GM18511 (cell line): ENCODE data around the gene TUFT1.
A peak's percentile ranks its signal among the peaks of the same experiment; 100 is the strongest.
"Not testable (repeated sequence)": the region's sequence is repeated elsewhere in the genome, so short reads cannot be mapped to it uniquely, and the experiment has no call there.

Source experiments
- ATAC-seq: cut with Tn5 transposase; IDR thresholded peaks from one replicate; pipeline ENCODE4 v1.9.1; 2021; ENCODE audit warnings: mild to moderate bottlenecking, moderate library complexity; ENCODE audit not compliant: unreplicated experiment

TUFT1 gene

DNA sequence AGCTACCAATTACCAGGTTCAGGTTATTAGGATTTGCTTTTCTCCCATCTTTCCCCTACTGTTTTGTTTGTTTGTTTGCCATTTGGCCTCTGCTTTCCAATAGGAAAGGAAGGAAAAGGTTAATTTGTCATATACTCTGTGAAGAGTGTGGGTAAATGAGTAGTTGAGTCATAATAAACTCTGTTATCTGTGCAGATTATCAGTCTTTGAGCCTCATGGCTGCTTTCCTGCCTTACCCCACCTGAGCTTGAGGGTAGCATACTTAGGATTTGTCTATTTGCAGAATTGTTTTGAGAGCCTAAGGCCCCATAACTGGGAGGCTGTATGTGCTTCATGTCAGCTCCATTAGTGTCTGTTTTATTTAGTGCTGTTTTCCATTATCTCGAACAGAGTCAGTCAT, 38.8 kb downstream of the TUFT1 start:
- ATAC-seq: no peak

DNA sequence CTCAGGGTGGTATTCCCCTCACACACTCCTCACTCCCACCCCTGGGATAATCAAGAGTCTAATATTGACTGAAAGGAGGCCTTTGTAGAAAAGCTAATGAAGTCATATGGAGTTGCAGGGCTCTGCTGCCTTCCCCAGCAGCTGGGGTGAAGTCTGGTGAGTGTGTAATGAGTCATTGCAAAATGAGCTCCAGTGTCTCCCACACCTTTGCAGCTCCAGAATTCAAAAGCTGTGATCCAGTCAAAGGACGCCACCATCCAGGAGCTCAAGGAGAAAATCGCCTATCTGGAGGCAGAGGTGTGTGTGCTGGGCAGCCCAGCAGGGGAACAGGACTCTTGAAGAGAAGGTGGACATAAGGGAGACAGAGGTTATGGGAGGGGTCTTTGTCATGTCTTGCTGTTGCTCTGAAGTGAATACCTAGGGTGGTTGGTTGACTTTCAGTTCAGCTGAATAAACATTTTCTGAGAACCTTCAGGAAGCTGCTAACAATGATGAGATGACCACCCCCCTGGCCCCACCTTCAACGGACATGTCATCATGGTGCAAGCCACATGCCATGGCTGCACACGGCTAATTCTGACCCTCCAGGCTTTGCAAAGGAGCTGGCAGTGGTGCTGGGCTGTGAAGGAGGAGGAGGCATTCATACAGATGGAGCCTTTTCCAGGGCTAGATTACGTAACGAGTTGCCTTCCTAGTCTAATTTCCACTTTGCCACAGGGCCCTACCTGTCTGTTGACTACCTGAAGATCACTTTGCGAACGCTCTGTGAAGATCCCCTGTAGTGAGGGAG, 39.5 kb downstream of the TUFT1 start:
- no peak for ATAC-seq

DNA sequence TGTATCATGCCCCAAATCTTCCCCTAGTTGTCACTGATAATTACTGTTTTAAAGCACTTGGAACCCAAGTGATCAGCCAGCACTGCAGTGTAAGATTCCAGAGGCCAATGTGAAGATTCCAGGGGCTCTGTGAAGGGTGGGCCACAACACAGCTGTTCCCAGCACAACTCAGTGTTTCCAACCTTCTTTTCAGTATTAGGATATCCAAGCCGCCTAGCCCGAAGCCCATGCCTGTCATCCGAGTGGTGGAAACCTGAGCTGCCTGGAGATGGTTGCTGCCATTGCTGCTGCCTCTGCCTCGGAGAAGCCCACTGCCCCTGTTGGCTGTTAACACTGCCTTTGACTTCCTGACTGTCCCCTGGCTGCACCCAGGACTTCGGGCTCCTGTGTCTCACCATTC, 41.3 kb downstream of the TUFT1 start:
- ATAC-seq: no peak

DNA sequence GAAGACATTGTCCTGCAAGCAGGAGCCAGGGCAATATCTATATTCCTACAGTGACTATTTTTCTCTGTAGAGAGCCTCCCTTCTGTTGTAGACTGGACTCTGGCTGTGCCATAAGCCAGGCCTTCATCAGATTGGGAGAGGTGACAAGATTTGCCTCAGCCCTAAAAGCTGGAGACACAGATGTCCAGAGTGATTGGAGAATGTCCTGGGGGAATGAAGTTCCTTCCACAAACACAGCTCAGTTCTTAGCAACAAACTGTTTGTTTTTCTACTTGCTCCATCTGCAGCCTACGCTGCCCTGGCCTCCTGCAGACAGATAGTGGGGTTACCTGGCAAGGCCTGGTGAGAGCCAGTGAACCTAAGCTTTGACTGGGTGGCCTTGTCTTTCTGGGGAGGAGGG, 41.8 kb downstream of the TUFT1 start:
- ATAC-seq: no peak

DNA sequence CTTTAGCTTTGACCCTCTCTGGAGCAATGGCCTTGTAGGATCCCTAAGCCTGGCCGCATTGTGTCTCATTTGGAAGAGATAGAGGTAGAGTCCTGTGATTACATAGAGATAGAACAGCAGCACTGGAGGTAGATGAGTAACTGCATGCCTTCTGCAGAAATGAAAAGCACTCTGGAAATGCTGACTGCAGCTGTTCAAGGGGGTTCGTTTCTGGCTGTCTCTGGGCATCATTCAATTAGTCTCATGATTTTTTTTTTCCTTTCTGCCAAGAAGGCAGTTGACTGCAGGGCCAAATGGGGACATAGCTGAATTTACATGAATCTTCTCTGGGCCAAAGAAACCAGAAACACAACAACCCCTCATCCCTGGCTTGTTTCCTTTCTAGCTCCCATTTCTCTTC, 43.7 kb downstream of the TUFT1 start:
- ATAC-seq: no peak

DNA sequence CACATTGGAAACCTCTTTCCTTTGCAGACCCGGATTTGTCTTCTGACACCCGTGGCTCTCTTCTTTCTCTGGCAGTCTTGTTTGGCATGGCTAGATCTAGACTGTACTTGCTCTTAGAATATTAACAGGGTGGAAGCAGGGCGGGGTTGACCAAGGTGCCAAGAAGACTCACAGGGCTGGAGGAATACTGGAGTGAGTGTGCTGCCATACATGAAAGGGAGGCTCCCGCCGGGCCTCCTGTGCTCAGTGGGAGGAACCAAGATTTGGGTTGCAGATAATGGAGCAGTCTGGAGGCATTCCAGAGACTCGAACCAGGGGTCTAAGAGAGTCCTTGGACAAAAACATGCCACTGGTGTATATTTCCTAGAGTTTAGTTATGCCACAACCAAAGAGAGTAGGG, 44.2 kb downstream of the TUFT1 start:
- no peak for ATAC-seq

DNA sequence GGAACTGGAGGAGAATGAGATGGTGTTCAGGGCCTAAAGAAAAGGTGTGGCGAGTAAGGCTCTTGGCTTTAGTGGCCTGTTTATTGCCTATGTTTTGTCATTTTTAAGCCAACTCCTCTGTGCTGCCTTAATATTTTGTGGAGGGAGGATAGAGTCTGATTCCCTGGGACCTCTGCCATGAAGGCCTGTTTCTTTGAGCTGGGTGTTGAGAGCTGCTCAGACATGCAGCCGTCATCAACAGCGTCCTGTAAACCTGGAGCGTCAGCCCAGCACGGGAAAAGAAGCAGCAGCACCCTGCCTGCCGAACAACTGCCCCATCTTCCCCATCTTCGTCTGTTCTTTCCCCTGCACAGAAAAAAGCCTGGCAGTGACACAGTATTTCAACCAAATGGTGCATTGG, 44.7 kb downstream of the TUFT1 start:
- no peak for ATAC-seq

DNA sequence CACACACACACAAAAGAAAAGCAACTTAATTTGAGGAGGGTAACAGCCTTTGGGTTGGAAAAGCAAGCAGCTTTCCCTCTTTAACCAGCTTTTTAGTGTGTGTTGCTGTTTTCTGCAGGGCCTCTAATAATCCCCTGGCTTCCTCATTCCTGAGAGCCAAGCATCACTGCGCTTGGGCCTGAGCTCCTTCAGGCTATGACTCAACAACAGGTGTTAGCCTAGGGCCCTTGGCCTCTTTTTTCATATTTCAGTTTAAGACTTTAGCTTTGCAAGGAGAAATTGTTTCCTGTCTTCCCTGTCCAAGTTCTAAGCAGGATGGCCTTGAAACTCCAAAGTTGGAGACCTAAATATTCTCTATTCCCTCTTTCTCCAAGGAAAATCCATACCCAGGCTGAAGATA, 45.5 kb downstream of the TUFT1 start:
- no peak for ATAC-seq

DNA sequence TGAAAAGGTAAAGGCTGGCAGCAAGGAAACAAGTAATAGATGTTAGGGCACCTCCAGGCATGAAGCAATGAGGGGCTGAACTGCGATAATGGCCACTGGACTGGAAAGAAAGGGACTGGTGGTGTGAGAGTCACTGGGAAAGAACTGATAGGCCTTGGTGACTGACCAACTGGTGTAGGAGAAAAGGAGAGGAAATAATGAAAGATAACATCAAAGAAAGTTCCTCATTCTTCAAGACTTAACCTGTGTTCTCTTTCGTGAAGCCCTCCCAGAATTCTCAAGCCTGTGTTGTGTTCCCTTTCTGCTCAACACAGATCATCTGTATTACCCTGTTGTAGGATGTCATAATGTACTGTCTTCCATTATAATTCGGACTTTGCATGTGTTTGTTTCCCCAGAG, 50.9 kb downstream of the TUFT1 start:
- ATAC-seq: no peak

DNA sequence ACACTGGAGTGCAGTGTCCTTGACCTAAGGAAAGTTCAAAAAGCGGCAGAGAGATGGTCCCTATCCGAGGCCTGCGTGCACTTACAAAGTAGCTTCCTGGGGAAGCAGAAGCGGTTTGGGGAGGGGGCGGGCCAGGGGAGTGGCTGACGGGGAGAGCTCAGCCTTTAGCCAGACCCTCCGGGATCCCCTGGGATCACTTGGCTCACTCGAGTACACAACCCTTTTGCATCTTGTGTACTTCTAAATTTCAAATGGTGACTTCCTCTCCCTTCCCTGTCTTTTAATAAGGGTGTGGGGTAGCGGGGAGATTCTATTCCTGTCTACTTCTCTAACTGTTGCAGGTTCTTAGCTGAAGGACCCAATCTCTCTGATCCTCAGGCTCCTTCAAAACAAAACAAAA, 53.6 kb downstream of the TUFT1 start:
- ATAC-seq: no peak

DNA sequence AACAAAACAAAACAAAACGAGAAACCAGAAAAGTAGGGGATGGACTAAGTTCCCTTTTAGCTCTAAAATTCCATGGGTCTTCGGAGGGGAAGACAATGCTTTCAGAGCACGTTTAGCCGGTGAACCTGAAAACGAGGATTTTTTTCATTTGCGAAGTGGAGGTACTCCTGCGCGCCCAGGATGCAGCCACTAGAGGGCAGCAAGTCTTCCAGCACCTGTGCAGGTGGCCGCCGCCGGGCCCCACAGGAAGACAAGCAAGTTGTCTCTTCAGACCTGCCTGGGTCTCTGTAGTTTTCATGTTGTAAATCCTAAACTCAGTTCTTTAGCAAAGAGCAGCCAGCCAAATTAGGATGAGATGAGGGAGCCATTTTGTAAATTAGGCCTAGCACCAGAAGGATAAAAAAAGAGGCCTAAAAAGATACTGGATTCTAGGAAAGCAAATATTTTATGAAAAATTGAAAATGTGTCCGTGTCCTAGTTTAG, 54.1 kb downstream of the TUFT1 start:
- no peak for ATAC-seq

DNA sequence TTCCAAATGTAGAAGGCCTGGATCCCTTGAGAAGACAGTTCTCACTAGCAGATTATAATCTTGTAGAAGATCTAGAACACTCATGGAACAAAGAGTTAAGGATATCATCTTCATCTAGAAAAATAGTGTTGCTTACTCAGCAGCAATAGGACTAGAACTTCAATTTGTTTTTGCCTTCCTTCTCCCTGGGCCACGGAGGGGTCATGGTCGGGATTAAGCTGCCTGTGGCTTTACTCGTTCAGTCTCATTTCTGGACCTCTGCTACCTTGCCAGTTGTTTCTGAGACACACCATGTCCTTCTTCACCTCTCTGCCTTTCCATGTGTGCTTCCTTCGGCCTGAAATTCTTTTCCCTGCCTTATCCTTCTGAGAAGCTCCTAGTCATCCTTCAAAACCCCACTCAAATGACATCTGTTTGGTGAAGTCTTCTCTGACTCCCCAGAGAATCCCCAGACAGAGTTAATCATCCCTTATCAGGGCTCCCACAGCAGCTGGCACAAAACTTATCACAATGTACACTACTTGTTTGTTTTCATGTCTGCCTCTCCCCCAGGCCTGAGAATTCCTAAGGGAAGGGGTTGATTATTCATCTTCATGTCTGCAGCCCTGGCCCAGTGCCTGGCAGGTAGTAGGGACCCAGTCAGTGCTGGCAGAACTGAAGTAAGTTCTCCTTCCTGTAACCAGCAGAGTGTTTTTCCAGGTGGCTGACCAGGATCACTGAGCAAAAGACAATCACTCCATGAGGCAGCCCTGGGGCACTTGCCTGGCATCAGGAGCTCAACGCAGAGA, 56.3 kb downstream of the TUFT1 start:
- ATAC-seq: no peak

DNA sequence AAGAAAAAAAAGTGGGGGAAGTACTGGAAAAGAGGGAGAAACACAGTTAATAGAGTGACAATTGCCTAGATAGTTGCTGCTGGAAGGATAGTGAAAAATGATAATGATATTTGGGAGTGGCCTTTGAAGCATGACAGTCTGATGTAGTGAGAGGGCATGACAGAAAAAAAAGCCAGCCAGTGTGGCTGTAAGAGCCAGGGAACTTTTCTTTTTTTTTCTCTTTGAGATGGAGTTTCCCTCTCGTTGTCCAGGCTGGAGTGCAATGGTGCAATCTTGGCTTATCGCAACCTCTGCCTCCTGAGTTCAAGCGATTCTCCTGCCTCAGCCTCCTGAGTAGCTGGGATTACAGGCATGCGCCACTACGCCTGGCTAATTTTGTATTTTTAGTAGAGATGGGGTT, 62.4 kb downstream of the TUFT1 start:
- ATAC-seq: not testable (repeated sequence)

DNA sequence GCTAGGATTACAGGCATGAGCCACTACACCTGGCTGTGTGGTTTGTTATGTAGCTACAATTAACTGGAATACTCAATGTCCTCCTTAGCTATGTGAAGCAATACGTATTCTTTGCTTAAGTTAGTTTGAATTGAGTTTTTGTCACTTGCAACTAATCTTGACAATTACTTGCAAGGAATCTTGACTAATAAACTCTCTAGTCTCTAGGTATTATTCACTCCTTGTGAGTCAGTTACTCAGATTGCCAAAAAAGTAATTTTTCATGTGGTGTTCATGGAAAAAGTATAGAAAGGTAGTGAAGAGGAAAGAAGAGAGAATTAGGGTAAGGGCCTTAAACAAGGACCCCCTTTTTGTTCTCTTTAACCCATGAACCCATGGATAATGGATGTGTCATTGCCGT, 64.2 kb downstream of the TUFT1 start:
- no peak for ATAC-seq

DNA sequence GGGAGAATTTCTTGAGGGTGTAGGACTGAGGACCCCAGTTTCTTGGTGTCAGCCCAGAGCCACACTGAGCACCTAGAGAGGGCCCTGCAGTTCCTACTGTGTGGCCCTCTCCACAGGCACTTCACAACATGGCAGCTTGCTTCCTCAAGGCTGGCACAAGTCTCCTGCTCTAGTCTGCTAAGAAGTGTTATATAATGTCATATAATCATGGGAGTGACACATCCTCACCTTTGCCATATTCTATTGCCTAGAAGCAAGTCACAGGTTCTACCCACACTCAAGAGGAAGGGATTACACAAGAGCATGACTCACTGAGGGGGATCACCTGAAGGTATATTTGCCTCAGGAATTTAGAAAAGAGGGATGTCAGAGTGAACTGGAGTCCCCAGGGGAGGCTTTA, 66.3 kb downstream of the TUFT1 start:
- no peak for ATAC-seq

DNA sequence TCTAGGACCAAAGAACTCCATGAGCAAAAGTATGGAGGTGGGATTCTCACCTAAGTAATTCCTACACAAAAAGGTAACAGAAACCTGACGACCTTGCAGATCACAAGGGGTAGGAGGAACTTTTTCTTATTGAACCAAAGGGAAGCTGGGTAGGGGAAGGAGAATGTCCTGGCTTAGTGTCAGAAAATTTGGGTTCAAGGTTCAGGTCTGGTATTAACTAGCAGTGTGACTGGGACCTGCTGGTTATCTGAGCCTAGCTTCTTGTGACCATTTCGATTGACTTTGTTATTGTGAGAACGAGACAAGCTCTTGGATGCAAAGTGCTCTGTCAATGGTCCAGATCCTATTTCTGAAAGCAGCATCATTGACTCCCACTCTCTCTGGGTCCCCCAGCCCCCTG, 66.7 kb downstream of the TUFT1 start:
- ATAC-seq: no peak

DNA sequence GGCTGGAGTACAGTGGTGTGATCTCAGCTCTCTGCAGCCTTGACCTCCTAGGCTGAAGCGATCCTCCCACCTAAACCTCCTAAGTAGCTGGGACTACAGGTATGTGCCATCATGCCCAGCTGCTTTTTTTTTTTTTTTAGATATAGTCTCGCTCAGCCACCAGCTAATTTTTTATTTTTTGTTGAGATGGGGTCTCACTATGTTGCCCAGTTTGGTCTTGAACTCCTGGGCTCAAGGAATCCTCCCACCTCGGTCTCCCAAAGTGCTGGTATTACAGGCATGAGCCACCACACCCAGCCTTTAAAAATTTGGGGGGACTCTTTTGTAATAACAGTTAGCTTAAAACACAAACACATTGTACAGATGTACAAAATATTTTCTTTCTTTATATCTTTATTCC, 70.0 kb downstream of the TUFT1 start:
- ATAC-seq: no peak

DNA sequence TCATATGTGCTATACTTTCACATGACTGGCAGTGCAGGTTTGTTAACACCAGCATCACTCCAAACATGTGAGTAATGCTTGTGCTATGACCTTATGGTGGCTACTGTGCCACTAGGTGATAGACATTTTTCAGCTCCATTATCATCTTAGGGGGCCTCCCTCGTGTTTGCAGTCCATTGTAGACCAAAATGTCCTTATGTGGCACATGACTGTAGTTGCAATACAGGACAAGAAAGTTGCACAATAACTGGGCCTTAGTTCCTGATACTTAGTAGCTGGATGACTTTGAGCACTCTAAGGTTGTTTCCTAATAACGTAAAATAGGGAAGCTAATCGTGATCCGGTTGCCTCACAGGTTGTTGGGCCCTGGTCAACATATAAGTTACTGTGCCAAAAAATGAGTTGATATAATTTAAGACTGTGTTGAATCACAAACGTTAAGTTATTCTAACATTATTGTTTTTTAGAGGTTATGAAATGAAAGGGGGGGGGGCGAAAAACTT, 71.2 kb downstream of the TUFT1 start:
- ATAC-seq: no peak

DNA sequence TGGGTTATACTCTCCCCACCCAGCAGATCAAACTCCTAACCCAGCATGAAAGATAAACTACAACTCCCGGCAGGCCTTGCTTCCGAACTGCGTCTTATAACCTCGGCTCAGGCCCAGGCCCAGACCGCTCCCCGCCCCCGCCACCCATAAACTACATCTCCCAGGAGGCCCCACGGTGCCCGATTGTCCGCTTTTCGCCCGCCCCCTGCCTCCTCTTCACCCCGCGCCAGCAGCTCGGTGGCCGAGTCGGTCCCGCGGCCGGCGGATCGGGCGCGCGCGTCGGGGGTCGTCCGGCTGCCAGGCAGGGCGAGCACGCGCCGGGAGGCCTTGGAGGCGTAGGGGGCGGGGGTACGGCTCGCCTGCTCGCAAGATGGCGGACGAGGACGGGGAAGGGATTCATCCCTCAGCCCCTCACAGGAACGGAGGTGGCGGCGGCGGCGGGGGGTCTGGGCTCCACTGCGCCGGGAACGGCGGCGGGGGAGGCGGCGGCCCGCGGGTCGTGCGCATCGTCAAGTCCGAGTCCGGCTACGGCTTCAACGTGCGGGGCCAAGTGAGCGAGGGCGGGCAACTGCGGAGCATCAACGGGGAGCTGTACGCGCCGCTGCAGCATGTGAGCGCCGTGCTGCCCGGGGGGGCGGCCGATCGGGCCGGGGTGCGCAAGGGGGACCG, 71.9 kb downstream of the TUFT1 start, which contains the start of gene SNX27:
SNX27 (plus strand) TSS at position 219 of the 669 bp plus-strand sequence; CDS start at position 371, 152 bp downstream.
- peak; percentile 95 for ATAC-seq

DNA sequence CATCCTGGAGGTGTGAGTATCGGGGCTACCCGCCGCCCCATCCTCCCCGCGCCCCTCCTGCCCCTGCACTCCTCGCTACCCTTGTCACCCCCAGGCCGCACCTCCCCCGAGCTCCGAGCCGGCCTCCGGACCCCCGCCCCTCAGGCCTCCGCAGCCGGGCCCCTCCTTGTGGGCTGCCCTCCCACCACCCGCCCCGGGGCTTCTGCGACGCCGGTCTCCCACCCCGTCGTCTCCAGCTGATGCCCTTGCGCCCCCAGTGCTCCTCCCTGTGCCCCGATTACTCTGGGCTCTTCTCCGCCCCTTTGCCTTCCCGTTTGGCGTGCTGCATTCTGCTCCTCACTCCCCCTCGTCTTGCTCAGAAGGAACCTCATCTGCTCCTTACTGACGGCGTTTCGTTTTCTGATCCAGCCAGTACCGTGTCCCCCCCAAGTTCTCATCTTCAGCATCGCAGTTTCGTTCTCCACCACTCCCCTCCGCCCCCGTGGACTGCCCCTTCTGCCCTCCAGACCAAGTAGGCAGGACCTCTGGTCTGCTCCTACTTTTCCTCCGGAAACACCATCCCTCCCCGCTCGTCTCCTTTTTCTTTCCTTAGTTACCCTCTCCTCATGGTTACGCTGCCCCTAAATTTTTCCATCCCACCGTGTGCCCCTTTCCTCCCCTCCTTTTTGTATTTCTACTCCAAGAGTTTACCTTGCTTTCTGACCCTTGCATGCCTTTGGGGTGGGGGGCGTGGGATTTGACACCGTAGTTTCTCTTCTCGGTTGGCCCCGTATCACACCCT, 72.6 kb downstream of the TUFT1 start:
- ATAC-seq: peak; percentile 25
